ENCODE measurements around the gene RPL10.

RPL10 gene

DNA sequence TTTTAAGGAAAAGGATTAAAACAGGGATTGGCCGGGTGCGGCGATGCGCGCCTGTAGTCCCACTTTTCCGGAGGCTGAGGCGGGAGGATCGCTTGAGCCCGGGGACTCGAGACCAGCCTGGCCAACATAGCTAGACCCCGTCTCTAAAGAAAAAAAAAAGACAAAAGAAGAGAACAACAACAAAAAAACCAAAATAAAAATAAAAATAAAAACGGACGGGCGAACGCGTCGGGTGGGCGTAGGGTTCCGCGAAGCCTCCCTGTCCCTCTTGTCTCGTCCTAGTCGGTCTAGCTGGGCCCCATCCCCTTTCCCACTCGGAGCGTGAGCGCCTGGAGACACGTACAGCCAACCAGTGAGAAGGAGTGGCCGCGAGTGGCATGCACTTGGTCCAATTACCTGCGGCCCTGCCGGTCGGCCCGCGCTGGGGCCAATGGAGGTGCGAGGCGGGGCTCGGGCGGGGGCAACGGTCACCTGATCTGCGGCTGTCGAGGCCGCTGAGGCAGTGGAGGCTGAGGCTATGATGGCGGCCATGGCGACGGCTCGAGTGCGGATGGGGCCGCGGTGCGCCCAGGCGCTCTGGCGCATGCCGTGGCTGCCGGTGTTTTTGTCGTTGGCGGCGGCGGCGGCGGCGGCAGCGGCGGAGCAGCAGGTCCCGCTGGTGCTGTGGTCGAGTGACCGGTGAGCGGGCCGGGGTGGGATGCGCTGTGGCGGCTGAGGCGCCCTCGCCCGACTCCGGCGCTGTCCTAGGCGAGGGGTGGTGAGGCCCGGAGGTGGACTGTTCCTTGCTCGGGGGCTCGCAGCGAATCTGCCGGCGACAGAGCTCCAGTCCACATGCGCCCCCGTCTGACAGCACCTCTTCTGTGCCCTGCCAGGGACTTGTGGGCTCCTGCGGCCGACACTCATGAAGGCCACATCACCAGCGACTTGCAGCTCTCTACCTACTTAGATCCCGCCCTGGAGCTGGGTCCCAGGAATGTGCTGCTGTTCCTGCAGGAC, 30.3 kb downstream of the RPL10 start, which contains the start of gene ATP6AP1:
Gene ATP6AP1, plus strand, starts transcription at position 502 of the 996 bp plus-strand sequence. Its CDS starts 16 bp downstream, at position 518.
- in situ Hi-C loops (cut with MboI; ENCODE audit: low sequenced_read_pairs): no loop called here

DNA sequence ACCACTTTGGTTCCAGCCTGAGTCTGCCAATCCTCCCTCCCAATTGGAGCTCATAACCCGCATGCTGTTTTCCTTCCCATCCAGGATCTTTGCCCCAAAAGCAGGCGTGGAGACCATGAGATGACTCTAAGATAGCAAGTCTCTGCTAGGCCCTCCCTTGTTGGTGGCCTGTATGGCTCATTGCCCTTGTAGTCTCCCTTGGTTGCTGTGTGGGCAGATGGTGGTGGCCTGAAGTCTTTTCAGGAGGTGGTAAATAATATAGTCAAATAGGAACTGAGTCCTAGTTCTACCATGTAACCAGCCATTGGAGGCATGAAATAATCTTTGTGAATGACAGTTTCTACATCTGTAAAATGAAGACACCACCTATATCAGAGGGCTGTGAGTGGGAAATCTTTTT, 31.5 kb downstream of the RPL10 start:
- in situ Hi-C loops (cut with MboI; ENCODE audit: low sequenced_read_pairs): no loop called here

DNA sequence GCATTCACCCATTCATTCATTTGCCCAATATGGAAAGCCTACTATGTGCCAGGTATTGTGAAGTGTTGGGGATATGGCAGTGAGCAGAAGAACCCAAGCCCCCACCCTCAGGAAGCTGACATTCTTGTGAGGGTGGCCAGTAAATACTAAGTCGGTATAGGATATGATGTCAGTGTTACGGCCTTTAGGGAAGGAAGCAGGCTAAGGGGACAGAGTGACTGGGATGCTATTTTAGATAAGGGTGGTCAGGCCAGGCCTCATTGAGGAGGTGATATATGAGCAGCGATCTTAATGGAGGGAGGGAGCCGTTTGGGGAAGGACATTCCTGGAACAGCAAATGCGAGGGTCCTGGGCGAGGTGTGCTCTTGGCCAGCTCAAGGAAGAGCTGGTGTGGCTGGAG, 32.3 kb downstream of the RPL10 start:
- in situ Hi-C loops (cut with MboI; ENCODE audit: low sequenced_read_pairs): no loop called here

DNA sequence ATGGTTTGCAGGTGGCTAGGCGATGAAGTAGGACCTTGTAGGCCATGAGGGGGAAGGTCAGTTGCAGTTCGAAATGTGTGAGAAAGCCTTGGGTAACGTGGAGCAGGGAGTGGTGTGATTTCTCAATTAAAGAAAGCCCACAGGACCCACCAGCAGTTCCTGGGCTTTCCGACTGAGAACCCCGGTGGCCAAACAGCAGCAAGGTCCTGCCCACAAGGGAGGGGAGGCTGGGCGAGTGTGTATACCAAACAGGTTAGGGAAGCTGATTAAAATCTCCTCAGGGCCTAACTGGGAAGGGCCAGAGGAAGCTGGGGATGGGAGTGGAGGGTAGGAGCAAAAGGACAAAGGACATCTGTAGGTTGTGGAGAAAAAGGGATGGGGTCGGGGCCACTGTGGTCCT, 32.7 kb downstream of the RPL10 start:
- in situ Hi-C loops (cut with MboI; ENCODE audit: low sequenced_read_pairs): no loop called here

DNA sequence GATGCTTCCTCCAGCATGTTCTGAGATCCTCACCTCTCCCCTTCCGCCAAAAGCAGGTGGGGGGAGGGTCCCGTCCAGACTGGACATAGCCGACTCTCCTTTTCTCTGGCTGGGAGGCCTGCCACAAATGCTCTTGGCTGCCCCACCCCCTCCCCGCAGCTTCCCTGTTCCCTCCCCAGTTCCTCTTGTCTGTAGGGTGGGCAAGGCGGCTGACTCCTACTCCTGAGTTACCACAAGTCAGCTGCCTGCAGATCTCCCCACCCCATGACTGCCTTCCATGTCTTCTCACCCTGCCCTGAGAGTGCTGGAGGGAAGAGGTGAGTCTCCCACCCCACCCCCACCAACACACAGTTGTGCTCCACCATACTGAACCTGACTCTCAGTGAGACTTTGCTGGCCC, 33.2 kb downstream of the RPL10 start:
- in situ Hi-C loops (cut with MboI; ENCODE audit: low sequenced_read_pairs): no loop called here

DNA sequence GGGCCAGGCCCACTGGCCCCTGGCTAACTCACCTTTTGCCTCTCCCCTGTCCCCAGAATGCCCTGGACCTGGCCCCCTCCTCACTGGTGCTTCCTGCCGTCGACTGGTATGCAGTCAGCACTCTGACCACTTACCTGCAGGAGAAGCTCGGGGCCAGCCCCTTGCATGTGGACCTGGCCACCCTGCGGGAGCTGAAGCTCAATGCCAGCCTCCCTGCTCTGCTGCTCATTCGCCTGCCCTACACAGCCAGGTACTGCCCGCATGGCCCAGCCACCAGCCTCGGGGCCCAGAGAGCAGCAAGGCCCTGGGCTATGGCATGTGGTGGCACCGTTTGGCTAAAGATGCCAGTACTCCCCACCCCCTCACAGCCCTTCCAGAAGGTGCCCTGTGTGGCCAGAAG, 34.0 kb downstream of the RPL10 start:
- in situ Hi-C loops (cut with MboI; ENCODE audit: low sequenced_read_pairs): no loop called here

DNA sequence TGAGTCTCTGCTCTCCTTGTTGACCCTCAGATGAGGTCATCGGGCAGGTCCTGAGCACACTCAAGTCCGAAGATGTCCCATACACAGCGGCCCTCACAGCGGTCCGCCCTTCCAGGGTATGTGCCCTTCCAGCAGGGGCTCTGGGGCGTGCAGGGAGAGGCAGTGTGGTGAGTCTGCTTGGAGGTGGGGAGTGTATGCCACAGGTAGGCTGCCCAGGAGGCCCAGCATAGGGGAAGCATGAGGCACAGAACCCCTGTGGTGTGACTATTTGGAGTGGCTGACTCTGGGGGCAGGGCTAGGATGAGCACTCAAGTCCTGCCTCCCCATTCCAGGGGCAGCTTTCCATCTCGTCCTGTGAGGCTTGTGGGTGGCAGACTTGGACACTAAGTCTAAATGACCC, 35.4 kb downstream of the RPL10 start:
- in situ Hi-C loops (cut with MboI; ENCODE audit: low sequenced_read_pairs): no loop called here

DNA sequence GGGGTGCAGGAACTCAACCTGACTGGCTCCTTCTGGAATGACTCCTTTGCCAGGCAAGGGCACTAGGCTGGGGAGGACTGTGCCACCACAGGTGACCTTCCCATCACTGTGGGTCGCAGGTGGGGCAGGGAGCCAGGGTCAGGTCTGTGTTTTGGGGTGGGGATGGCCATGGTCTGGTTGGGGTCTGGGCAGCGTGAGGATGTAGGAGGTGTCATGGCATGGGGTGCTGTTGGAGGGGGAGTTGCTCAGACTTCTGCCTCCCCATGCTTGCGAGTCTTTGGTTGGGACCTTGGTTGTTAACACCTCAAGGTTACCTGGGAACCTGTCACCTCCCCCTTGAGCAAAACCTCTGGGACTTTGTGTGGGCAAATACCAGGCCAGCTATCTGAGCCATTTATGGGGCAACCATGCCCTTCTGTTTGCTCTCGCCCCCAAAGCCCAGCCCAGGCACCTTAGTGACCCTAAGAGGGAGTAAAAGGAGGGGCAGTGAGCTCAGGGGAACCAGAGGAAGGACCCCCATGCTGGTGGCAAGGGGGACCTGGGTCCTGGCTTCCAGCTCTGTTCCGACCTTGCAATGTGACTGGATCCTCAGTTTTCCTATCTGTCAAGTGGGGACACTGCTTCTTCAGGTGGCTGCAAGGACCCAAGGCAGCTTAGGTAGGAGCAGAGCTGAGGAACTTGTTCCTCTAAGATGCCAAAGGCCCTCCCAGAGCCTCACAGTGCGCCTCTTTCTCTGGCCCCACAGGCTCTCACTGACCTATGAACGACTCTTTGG, 36.4 kb downstream of the RPL10 start:
- in situ Hi-C loops (cut with MboI; ENCODE audit: low sequenced_read_pairs): no loop called here

DNA sequence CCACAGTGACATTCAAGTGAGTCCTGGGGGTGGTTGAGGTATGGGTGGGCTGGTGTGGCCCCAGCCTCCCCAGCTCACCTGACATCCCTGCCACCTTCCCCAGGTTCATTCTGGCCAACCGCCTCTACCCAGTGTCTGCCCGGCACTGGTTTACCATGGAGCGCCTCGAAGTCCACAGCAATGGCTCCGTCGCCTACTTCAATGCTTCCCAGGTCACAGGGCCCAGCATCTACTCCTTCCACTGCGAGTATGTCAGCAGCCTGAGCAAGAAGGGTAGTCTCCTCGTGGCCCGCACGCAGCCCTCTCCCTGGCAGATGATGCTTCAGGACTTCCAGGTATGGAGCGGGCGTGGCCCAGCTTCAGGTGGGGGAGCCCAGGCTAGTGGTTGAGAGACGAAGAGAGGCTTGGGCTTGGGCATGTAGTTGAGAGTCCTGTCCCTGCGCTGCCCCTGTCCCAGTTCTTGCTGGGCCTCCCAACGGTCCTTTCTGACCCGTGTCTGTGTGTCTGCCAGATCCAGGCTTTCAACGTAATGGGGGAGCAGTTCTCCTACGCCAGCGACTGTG, 37.1 kb downstream of the RPL10 start:
- in situ Hi-C loops (cut with MboI; ENCODE audit: low sequenced_read_pairs): no loop called here

DNA sequence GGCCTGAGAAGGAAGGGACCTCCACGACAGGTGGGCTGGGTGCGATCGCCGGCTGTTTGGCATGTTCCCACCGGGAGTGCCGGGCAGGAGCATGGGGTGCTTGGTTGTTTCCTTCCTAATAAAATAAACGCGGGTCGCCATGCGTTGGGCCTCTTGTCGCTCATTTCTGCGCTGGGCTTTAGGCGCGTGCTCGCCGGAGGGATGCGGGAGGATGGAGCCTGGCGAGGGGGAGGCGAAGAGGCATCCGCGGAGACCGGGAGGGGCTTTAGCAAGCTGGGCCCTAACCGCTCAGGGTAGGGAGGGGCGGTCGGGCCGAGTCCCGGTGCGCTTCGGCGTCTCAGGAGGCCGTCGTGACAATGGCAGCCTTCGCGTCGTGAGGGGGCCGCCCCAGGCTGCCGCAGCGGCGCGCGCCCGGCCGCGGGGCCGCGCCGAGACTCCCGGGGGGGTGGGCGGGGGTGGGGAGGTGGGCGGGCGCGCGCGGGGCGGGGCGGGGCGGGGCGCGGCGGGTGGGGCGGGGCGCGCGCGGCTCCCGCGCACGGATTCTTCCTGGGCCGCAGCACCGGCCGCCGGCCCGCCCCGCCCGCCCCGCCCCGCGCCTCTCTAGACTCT, 38.3 kb downstream of the RPL10 start:
- in situ Hi-C loops (cut with MboI; ENCODE audit: low sequenced_read_pairs): no loop called here

DNA sequence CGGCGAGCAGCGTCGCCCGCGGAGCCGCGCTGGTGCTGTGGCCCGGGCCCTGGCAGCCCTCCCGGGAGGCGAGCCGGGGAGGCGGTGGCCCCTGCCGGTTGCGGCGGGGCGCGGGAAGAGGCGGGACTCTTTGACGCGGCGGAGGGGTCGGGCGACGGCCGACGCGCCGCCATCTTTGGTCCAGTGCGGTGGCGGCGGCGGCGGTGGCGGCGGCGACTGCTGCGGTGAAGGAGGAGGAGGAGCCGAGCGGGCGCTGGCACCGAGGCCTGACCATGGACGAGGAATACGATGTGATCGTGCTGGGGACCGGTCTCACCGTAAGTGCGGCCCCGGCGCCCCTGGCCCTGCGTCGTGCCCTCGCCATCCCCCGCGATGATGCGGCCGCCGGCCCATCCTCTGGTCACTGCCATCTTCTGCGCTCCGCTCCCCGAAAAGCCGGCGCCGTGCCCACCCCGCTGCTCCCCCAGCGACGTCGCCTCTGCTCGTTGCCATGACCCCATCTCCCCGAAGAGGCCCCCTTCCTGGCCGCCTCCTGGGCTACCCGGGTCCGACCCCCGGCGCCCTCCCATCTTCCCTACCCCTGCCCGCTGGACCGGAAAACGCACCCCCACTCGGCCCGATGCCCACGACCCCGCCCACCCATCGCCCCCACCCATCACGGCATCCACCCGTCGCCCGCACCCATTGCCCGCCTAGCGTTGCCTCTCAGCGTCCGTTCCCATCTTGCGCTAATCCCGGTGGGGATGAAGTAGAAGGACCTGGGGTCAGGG, 39.0 kb downstream of the RPL10 start, which contains the start of gene GDI1:
Gene GDI1, plus strand, starts transcription at position 172 of the 770 bp plus-strand sequence. Its CDS starts 101 bp downstream, at position 273.
- in situ Hi-C loops (cut with MboI; ENCODE audit: low sequenced_read_pairs): no loop called here

DNA sequence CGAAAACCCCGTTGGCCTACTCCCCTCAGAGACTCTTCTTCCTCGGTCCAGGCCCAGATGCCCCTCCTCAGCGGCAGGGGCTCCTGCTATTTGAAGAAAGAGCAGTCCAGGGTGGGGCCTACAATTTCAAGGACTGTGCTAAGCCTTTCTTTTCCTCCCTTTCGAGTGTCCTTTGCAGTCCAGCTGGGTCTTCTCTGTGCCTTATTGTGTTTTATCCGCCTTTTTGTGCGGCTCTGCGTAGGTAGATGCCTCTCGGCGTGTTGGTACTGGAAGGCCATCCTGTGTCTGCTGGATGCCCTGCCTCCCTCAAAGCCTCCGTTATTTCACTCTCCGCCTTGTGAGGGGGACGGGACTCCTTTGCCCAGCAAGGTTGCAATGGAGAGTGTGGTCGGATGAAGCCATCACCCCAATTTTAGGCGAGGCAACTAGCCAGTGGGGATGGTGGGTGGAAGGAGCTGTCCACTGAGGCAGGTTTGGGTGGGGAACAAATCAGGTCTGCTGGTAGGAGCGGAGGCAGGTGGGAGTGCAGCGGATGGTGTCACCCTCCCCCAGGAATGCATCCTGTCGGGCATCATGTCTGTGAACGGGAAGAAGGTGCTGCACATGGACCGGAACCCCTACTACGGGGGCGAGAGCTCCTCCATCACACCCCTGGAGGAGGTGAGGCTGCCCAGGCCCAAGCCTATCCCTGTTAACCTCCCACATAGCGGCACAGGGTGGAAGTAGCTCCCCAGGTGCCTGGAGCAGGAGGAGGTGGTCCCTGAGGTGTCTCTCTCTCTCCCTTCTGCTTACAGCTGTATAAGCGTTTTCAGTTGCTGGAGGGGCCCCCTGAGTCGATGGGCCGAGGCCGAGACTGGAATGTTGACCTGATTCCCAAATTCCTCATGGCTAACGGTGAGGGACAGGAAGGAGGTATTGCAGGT, 40.1 kb downstream of the RPL10 start:
- in situ Hi-C loops (cut with MboI; ENCODE audit: low sequenced_read_pairs): no loop called here

DNA sequence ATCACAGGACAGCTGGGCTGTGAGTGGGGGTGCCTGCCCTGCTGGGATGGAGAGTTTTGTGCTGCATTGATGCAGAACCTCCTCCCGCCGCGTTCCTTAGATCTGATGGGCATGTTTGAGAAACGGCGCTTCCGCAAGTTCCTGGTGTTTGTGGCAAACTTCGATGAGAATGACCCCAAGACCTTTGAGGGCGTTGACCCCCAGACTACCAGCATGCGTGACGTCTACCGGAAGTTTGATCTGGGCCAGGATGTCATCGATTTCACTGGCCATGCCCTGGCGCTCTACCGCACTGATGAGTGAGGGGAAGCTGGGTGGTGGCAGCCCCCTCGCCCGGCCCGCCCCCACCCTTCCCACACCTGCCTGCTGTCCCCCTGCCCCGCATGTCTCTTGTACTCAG, 41.7 kb downstream of the RPL10 start:
- in situ Hi-C loops (cut with MboI; ENCODE audit: low sequenced_read_pairs): no loop called here

DNA sequence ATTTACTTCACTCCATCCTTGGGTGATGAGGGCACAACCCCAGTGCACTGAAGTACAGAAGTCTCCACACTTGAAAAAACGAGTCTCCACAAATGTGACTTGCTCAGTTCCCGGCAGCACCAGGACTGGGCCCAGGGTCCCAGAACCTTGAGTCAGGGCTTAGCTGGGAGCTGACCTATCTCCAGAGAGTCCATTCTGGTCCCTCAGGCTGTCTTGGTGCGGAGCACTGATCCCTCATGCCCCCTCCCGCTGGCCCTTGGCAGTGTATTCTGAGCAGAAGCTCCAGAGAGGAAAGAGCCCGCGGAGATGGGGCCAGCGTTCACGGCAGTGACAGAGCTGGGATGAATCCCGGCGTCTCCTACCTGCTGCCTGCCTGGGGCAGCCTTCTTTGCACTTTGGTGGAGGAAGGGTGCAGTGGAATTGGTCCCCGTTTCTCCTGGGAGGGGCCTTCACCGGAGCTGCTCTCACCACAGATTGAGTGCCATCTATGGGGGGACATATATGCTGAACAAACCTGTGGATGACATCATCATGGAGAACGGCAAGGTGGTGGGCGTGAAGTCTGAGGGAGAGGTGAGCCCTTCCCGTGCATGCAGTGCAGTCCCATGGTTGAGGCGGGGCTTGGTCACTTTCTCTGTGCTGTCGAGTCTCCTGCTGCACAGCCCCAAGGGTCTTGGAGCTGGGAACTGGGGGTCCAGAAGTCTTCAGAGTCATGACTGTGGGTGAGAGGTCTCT, 42.6 kb downstream of the RPL10 start:
- in situ Hi-C loops (cut with MboI; ENCODE audit: low sequenced_read_pairs): no loop called here

DNA sequence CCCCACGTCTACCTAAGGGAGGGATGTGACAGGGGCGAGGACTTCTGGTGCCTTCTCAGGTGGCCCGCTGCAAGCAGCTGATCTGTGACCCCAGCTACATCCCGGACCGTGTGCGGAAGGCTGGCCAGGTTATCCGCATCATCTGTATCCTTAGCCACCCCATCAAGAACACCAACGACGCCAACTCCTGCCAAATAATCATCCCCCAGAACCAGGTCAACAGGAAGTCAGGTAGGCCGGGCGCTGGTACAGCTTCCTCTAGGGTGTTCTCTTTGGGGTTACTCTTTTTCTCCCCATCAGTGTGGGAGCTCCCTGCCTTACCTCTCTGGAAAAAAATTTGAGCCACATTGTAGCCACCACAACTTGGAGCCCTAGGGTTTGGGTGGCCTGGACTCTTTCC, 43.4 kb downstream of the RPL10 start:
- in situ Hi-C loops (cut with MboI; ENCODE audit: low sequenced_read_pairs): no loop called here

DNA sequence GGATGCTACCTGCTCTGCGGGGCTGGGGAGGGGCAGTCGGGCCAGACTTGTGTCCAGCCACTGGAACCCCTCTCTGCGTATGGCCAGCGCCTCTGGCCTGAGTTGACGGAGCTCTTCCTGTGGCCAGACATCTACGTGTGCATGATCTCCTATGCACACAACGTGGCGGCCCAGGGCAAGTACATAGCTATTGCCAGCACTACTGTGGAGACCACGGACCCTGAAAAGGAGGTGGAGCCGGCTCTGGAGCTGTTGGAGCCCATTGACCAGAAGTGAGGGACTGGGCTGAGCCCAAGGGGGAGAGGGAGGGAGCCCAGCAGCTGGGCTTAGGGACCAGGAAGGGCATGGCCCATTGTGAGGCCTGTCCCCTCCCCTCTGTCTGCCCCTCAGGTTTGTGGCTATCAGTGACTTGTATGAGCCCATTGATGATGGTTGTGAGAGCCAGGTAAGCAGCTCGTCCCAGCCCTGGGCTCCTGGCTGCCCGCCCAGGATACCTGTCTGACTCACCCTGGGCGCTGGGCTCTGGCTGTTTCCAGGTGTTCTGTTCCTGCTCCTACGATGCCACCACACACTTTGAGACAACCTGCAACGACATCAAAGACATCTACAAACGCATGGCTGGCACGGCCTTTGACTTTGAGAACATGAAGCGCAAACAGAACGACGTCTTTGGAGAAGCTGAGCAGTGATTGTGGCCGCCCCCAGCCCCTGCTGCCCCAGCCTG, 44.0 kb downstream of the RPL10 start:
- in situ Hi-C loops (cut with MboI; ENCODE audit: low sequenced_read_pairs): no loop called here

DNA sequence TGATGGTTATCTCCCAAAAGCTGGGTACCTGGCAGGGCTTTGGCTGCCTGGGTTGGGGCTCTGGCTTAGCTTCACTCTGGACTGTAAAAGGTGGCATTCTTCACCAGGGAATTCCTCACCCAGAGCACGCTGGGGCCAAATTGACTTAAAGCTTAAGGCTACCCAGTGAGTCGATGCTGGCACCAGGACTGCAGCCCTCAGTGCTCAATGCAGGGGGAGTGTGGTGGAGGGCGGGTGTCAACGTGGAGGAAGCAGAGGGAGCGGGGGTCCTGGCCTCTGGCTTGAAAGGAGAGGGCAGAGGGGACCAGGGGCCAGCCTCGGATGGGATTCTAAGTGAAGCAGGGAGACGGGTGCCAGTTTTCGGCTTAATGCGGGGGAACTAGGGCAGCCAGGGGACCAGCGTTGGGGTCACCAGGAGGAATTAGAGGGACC, 45.3 kb downstream of the RPL10 start:
- in situ Hi-C loops (cut with MboI; ENCODE audit: low sequenced_read_pairs): no loop called here

Data from HL-60/S4 (cell line).